ENCODE measurements around the gene SLC4A7.
"Not testable (repeated sequence)": the region's sequence is repeated elsewhere in the genome, so short reads cannot be mapped to it uniquely, and the experiment has no call there.

Gene SLC4A7

DNA sequence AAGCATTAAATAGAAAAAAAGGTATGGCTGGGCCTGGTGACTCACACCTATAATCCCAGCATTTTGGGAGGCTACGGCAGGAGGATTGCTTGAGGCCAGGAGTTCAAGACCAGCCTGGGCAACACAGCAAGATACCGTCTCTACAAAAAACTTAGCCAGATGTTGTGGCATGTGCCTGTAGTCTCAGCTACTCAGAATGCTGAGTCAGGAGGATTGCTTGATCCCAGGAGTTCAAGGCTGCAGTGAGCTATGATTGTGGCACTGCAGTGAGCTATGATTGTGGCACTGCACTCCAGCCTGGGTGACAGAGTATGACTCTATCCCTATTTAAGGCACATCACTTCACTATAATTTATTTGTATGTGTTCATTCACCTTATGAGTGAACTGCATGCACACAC, 54.3 kb downstream of the SLC4A7 start:
- no peak for DNase-seq (ENCODE audit: low read depth)

GRCh38 chr3:27428446-27428845, 55.7 kb downstream of the SLC4A7 start:
- peak; percentile 2 for DNase-seq (ENCODE audit: low read depth)

- DNase-seq (ENCODE audit: low read depth): no peak
Observed at GRCh38 chr3:27426926-27427325, 57.3 kb downstream of the SLC4A7 start.

DNA sequence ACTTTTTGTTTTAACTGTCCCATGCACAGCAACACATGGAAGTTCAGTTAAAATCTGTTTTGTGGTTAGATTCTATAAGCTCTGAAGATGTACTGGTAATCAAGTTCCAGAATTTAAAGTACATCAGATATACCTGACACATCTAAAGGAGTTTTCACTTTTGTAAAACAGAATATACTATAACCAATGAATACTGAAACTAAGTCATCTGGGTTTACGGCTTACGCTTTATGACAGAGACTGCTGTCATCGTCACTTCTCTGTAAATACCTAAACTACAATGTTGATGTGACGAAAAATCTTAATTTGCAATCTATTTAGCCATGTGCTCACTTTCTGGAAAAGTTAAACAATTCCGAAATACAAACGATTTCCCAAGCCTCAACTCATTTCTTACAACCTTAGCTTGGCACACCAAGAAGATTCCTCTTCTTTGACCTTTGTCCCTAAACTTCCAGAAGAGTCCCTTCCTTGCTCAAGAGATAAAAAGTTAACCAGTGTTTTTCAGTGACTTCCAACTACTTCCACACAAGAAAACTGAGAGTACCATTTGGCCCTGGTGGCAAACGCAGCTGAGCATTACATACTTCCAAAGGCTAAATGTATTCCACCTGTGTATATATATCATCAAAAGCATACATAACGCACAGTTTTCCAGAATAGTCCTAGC, 58.2 kb downstream of the SLC4A7 start:
- no peak for DNase-seq (ENCODE audit: low read depth)

GRCh38 chr3:27424812-27425521, 59.2 kb downstream of the SLC4A7 start:
- DNase-seq (ENCODE audit: low read depth): not testable (repeated sequence)

DNA sequence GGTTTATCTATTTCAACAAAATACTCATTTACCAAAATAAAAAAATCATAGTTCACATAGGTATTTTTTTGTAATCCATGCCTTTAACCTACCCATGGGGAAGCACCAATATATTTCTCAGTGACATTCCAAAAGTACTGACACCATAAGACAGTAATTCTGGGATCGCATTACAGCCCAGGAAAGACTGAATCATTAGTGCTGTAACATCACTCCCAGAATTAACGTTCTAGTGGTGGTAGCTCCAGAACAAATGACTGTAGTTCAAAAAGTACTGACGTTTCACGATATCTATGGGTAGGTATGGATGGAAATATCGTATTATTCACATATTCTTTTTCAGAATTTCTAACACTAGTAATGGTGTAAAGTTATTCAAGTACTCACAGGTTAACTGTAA, 60.7 kb downstream of the SLC4A7 start:
- peak; percentile 39 for DNase-seq (ENCODE audit: low read depth)

DNA sequence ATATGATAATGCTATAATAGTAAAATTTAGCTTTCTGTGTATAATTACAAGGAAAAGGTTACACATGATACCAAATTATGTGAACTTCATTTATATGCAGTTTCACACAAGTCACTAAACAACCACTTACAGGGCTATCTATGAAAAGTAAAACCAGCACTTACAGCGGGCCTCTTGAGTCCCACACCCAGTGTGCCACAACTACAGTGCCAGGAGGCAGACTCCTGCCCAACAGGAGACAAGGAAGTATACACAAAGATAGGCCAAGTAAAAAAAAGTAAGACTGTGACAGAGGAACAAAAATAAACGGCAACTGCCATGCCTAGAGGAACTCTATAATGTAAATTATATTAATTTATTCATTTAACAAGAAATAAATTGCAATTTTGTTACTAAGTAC, 61.6 kb downstream of the SLC4A7 start:
- DNase-seq (ENCODE audit: low read depth): no peak

DNA sequence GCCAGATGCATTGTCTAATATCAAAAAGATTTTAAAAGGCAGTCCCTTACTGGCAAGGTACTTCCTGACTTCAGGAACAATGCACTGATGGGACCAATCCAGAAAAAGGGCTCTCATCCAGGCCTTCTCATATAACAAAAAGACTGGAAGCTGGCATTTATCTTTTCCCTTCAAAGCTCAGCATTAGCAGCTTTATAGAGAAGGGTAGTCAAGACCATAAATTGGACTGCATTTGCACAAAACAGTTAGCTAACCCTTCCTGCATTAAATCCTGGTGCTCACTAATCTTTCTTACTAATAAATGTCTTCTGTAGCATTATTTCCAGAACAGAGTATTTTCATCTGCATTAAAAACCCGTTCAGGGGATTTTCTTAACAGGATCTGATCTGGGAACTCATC, 69.0 kb downstream of the SLC4A7 start:
- DNase-seq (ENCODE audit: low read depth): no peak

DNA sequence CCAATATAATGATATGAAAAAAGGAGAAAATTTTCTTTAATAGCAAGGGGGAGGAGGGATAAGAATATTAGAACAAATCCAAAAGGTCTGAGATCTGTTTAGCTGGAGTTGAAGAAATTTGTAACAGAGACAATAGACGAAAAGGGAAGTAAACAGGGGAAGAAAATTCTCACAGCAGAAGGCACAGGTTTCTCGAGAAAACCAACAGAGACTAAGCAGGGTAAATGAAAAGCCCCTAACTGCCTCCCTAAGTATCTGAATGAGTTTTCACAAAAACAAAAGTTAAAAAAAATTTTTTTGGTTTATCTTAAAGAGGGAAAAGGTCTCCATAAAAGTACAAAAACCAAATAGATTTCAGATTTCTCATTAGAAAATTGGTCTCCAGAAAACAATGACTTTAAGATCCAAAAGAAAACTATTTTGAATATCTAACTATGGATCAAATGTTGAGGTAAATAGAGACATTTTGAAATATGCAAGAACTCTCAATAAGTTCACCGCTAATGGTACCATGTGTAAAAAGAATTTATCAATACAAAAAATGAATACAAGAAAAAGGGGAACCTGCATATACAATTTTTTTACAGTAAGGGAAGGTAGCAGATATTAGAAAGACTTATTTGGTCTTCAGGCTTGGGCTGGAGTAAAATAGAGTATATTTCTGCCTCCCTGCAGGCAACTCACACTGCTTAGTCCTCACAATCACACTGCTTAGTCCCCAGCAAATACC, 91.1 kb downstream of the SLC4A7 start:
- no peak for DNase-seq (ENCODE audit: low read depth)

DNA sequence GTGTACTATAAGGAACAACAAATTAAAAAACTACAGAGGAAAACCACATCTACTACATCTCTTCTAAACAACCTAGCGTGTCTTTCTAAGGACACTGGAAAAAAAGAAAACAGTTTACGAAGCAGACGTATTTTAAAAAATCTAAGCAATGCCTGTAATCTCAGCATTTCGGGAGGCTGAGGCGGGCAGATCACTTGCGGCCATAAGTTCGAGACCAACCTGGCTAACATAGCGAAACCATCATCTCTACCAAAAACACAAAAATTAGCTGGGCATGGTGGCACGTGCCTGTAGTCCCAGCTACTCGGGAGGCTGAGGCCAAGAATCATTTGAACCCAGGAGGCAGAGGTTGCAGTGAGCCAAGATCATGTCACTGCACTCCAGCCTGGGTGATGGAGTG, 91.8 kb downstream of the SLC4A7 start:
- not testable (repeated sequence) for DNase-seq (ENCODE audit: low read depth)

- DNase-seq (ENCODE audit: low read depth): no peak
Observed at GRCh38 chr3:27391796-27392195, 92.4 kb downstream of the SLC4A7 start.

GRCh38 chr3:27387625-27388024, 96.6 kb downstream of the SLC4A7 start:
- no peak for DNase-seq (ENCODE audit: low read depth)

DNA sequence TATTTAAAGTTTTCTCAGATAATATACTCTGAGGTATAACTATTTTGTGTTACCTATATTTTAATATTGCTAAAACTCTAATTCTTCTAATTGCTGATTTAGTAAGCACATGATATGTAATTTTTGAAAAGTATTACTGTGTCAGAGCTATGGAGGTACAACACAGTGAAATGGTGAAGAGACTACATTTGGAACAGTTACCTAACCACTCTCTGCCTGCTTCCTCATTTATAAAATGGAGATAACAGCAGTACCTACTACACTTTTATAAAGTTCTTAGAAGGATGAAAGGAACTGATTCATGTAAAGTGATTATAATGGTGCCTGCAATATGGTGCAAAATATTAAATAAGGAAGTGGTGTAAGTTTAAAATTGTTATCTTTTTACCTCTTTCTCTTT, 98.7 kb downstream of the SLC4A7 start:
- no peak for DNase-seq (ENCODE audit: low read depth)

DNA sequence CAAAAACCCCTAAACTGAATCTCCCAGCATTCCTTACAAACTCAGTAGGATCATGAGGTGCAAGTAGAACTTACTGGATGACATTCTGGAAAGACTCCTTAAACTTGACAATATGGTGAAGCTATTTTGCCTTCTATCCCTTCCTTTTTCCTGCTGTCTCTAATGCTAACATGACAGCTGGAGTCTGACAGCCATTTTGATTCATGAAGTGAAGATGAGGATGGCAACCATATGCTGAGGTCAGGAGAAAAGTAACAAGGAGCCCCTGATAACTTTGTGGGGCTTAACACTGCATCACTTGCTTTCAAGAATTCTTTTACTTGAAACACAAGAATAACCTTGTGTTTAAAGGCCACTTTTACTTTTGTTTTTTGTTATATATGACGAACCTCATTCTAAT, 100.0 kb downstream of the SLC4A7 start:
- no peak for DNase-seq (ENCODE audit: low read depth)

GRCh38 chr3:27380433-27381357, 103.5 kb downstream of the SLC4A7 start:
- DNase-seq (ENCODE audit: low read depth): no peak

DNA sequence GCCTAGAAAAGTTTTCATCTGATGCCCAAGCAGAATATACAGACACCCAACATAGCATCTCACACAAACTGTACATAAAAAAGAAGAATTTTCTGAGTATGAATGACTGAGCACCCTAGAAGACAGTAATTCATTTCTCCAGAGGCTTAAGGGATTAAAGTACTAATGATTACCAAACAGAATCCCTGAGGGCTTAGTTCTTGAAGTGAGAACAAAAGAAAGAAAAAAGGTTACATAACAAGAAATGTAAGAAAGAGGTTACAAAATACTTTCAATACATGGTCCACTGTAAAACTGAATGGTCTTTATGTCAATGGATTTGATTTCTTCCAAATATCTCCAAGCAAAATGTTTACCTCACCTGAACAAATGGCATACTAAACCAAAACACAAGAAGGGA, 105.9 kb downstream of the SLC4A7 start:
- no peak for DNase-seq (ENCODE audit: low read depth)

DNA sequence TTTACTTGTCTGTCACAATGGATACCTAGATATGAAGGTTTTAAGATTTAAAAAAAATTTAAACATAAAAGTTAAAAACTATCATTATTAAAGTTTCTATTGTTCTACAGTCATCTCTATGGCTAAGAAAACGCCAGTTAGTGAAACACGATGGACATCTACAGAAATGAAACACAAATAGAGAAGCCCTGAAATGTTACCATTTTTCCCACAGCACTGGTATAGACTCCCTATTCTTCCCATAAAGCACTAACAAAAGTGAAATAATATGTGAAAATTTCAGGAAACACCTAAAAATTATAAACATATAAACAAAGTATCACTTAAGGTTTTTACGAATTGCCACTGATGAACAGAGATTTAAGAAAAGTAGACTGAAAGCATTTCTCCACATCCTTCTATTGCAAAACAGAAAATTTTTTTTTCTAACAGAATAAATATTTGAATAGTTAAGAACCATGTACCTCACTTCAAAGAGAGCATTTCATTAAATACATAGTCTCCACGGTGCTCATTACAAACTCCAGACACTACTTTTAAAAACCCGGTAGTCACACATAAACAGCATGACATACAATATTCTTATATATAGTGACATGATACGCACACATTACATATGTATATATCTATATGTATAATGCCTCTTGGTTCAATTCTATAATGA, 107.9 kb downstream of the SLC4A7 start:
- no peak for DNase-seq (ENCODE audit: low read depth)

GRCh38 chr3:27368831-27369607, 115.2 kb downstream of the SLC4A7 start, which contains the start of gene NEK10:
Gene NEK10 (minus strand): TSS chr3:27369383. CDS start chr3:27352882, 16,501 bp downstream.
- peak; percentile 80 for DNase-seq (ENCODE audit: low read depth)

- no peak for DNase-seq (ENCODE audit: low read depth)
Observed at GRCh38 chr3:27366062-27366591, 118.1 kb downstream of the SLC4A7 start.
